HG02678 (cell line): ENCODE results near the gene ERI3.
"Not testable (repeated sequence)": the region's sequence is repeated elsewhere in the genome, so short reads cannot be mapped to it uniquely, and the experiment has no call there.

Source experiments
- ATAC-seq: cut with Tn5 transposase; IDR thresholded peaks from one replicate; pipeline ENCODE4 v1.9.1; 2021; ENCODE audit warnings: mild to moderate bottlenecking, moderate library complexity; ENCODE audit not compliant: unreplicated experiment

ERI3 gene

GRCh38 chr1:44217809-44218410 is 137.1 kb downstream of the ERI3 start:
- peak; percentile 35 for ATAC-seq

- ATAC-seq = peak; percentile 74
These were observed 141.6 kb downstream of the ERI3 start, which contains the start of gene DMAP1 for GRCh38 chr1:44213222-44214112. DMAP1 (plus strand) TSS chr1:44213471; CDS start chr1:44213754, 283 bp downstream.

- no peak for ATAC-seq
These were observed 142.5 kb downstream of the ERI3 start for GRCh38 chr1:44212355-44213221.

GRCh38 chr1:44210595-44210994 is 144.5 kb downstream of the ERI3 start:
- ATAC-seq = no peak

- no peak for ATAC-seq
These were observed 146.8 kb downstream of the ERI3 start for GRCh38 chr1:44208226-44208625.

- not testable (repeated sequence) for ATAC-seq
These were observed 148.5 kb downstream of the ERI3 start for GRCh38 chr1:44206545-44206944.

DNA sequence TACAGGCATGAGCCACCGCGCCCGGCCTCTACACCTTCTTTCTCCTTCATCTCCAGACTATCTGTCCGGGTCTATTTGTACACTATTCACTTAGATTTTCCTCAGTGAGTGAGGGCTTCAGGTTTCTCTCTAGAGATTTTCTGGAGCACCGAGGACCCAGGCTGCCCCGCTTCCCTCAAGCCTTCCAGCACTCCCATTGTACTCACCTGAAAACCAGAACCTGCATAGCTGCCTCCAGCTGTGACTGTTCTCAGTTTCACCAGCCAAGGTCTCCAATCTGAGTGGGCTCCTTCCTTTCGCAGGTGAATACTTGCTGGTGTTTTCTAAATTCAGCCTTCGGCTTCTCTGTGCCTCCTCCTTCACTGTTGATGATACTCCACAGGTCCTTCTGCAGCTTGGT is 154.7 kb downstream of the ERI3 start:
- no peak for ATAC-seq

GRCh38 chr1:44174630-44175029 is 180.4 kb downstream of the ERI3 start:
- no peak for ATAC-seq
